Mesenchymal stem cell (in vitro differentiated cells and primary cell): ENCODE results near the gene SAA1.

Experiments
- DNase-seq: peaks from one replicate; pipeline ENCODE4 v3.0.0-alpha.2; 2013
- H2AFZ ChIP-seq: one replicate; pipeline ENCODE4 v1.6.1; 2013; ENCODE audit warnings: low read depth, mild to moderate bottlenecking, control low read depth, inconsistent platforms, low read length, moderate library complexity
- H2AK5ac ChIP-seq: 2 replicates; pipeline ENCODE4 v1.6.1; 2013; ENCODE audit warnings: low read length, moderate library complexity, mild to moderate bottlenecking, inconsistent platforms; ENCODE audit not compliant: severe bottlenecking
- H2BK120ac ChIP-seq: one replicate; pipeline ENCODE4 v1.6.1; 2013; ENCODE audit warnings: low read depth, mild to moderate bottlenecking, inconsistent platforms, low read length, moderate library complexity
- H2BK12ac ChIP-seq, 2 experiments: one replicate each; pipeline ENCODE4 v1.6.1; 2013; ENCODE audit warnings: inconsistent platforms in 2 of 2, low read length in 2 of 2, mild to moderate bottlenecking in 2 of 2, moderate library complexity in 2 of 2, control low read depth in 1 of 2
- H2BK15ac ChIP-seq: one replicate; pipeline ENCODE4 v1.6.1; 2013; ENCODE audit warnings: mild to moderate bottlenecking, low read depth, inconsistent platforms; ENCODE audit not compliant: poor library complexity, severe bottlenecking
- H2BK5ac ChIP-seq: 2 replicates; pipeline ENCODE4 v1.6.1; 2013; ENCODE audit warnings: low read depth, mild to moderate bottlenecking, low read length, control low read depth, inconsistent platforms; ENCODE audit not compliant: poor library complexity, severe bottlenecking
- H3K14ac ChIP-seq, 2 experiments: one replicate each; pipeline ENCODE4 v1.6.1; 2013; ENCODE audit warnings: inconsistent platforms in 2 of 2, low read length in 2 of 2, control low read depth in 1 of 2, mild to moderate bottlenecking in 1 of 2, moderate library complexity in 1 of 2
- H3K18ac ChIP-seq, 2 experiments: one replicate each; pipeline ENCODE4 v1.6.1; 2013; ENCODE audit warnings: inconsistent platforms in 2 of 2, low read length in 2 of 2, control low read depth in 1 of 2, low read depth in 1 of 2, mild to moderate bottlenecking in 1 of 2
- H3K23ac ChIP-seq, 2 experiments: one replicate each; pipeline ENCODE4 v1.6.1; 2013; ENCODE audit warnings: inconsistent platforms in 2 of 2, low read length in 2 of 2, mild to moderate bottlenecking in 2 of 2, moderate library complexity in 2 of 2, control low read depth in 1 of 2
- H3K27ac ChIP-seq: 2 replicates; pipeline ENCODE4 v1.5.1; 2013; ENCODE audit warnings: mild to moderate bottlenecking, moderate library complexity, low read length, control low read depth, inconsistent platforms; ENCODE audit not compliant: poor library complexity, severe bottlenecking
- H3K27me3 ChIP-seq, 2 experiments: 2 replicates each; pipeline versions ENCODE4 v1.6.1 to v1.7.0; 2013; ENCODE audit warnings: low read length in 2 of 2, mild to moderate bottlenecking in 2 of 2, moderate library complexity in 2 of 2, control low read depth in 1 of 2, inconsistent platforms in 1 of 2; ENCODE audit not compliant: control insufficient read depth in 1 of 2, insufficient read depth in 1 of 2
- H3K36me3 ChIP-seq, 2 experiments: 2 replicates each; pipeline versions ENCODE4 v1.6.1 to v1.7.0; 2013; ENCODE audit warnings: low read length in 2 of 2, control low read depth in 1 of 2, inconsistent platforms in 1 of 2, low read depth in 1 of 2, mild to moderate bottlenecking in 1 of 2; ENCODE audit not compliant: insufficient read depth in 2 of 2, control insufficient read depth in 1 of 2
- H3K4ac ChIP-seq, 2 experiments: one replicate each; pipeline ENCODE4 v1.6.1; 2013; ENCODE audit warnings: inconsistent platforms in 2 of 2, low read length in 2 of 2, mild to moderate bottlenecking in 2 of 2, moderate library complexity in 2 of 2, control low read depth in 1 of 2, low read depth in 1 of 2
- H3K4me1 ChIP-seq: 2 replicates; pipeline ENCODE4 v1.6.1; 2013; ENCODE audit warnings: low read depth, low read length, control low read depth; ENCODE audit not compliant: control insufficient read depth, insufficient read depth
- H3K4me2 ChIP-seq: 2 replicates; pipeline ENCODE4 v1.6.1; 2013; ENCODE audit warnings: low read length, mild to moderate bottlenecking, inconsistent platforms; ENCODE audit not compliant: poor library complexity, severe bottlenecking
- H3K4me3 ChIP-seq, 2 experiments: 2 replicates each; pipeline versions ENCODE4 v1.5.1 to v1.7.0; 2013; ENCODE audit warnings: low read length in 2 of 2, mild to moderate bottlenecking in 2 of 2, control low read depth in 1 of 2, low read depth in 1 of 2; ENCODE audit not compliant: insufficient read depth in 1 of 2
- H3K79me1 ChIP-seq: replicated peaks from 2 replicates; pipeline ENCODE4 v1.6.1; 2013; ENCODE audit warnings: mild to moderate bottlenecking, control low read depth, low read length, inconsistent platforms; ENCODE audit not compliant: poor library complexity, severe bottlenecking
- H3K9ac ChIP-seq: 2 replicates; pipeline ENCODE4 v1.7.0; 2013; ENCODE audit warnings: mild to moderate bottlenecking, low read length, moderate library complexity
- H3K9me3 ChIP-seq: 2 replicates; pipeline ENCODE4 v1.7.0; 2013; ENCODE audit warnings: mild to moderate bottlenecking, low read length; ENCODE audit not compliant: control insufficient read depth
- H4K8ac ChIP-seq: one replicate; pipeline ENCODE4 v1.6.1; 2013; ENCODE audit warnings: inconsistent platforms, mild to moderate bottlenecking, low read length, moderate library complexity
- H4K91ac ChIP-seq: one replicate; pipeline ENCODE4 v1.6.1; 2013; ENCODE audit warnings: mild to moderate bottlenecking, low read length, inconsistent platforms
- WGBS: methylation state at CpG from one replicate; pipeline ENCODE4 v1.1.7; 2013; ENCODE audit warnings: mixed read lengths; 5-methylcytosine and 5-hydroxymethylcytosine counted together

Gene SAA1

DNA sequence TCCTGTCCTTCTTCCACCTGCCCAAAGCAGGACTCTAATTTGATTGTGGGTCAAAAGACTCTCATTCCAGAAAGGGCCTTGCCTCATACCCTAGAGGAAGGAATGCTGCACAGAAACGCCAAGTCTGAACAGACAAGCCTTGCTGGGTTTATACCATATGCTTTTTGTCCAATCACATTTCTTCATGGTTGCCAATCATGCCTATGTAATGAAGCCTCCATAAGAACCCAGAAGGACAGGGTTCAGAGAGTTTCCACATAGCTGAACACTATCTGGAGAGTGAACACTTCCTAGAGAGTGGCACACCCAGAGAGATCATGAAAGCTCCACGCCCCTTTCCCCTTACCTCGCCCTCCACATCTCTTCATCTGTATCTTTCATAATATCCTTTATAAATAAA is 12.8 kb upstream of the SAA1 start:
- DNase-seq: no peak
- H2BK15ac ChIP-seq: no peak overlapping the region
- H3K27me3 ChIP-seq: peaks cover 8 to 15% of the 10 kb centered on the region in 2 experiments
- H2BK5ac ChIP-seq: no peak overlapping the region
- no peaks in the 10 kb centered on the region for H3K9me3 ChIP-seq
- H3K4me1 ChIP-seq: no peaks in the 10 kb centered on the region
- no peak overlapping the region for H3K4me3 ChIP-seq
- no peak overlapping the region for H2AK5ac ChIP-seq
- H2BK12ac ChIP-seq: no peak overlapping the region
- no peaks in the 10 kb centered on the region for H3K36me3 ChIP-seq
- H3K79me1 ChIP-seq: no peaks in the 10 kb centered on the region
- no peak overlapping the region for H2AFZ ChIP-seq
- no peak overlapping the region for H4K8ac ChIP-seq
- no peak overlapping the region for H3K14ac ChIP-seq
- no peak overlapping the region for H3K4me2 ChIP-seq
- WGBS: 74% methylated on average over 1 of the region's 3 CpGs
- no peak overlapping the region for H4K91ac ChIP-seq
- no peak overlapping the region for H3K18ac ChIP-seq
- H3K9ac ChIP-seq: no peak overlapping the region
- H3K23ac ChIP-seq: no peak overlapping the region
- H2BK120ac ChIP-seq: no peak overlapping the region
- H3K4ac ChIP-seq: no peak overlapping the region
- no peak overlapping the region for H3K27ac ChIP-seq

- WGBS: 86% methylated on average over 11 of the region's 11 CpGs
- Histone ChIP-seq H3K23ac (no peak overlapping the region), H3K9me3 (no peaks in the 10 kb centered on the region), H3K27ac (no peak overlapping the region), H3K9ac (no peak overlapping the region), H3K4me2 (no peak overlapping the region), H4K8ac (no peak overlapping the region), H2BK120ac (no peak overlapping the region), H3K18ac (no peak overlapping the region), H3K4ac (no peak overlapping the region), H3K14ac (peak overlapping the region in 1 of 2 experiments; percentile 75), H4K91ac (no peak overlapping the region), H3K27me3 (peaks cover 8 to 11% of the 10 kb centered on the region in 2 experiments), H2AK5ac (no peak overlapping the region), H2BK12ac (no peak overlapping the region), H3K4me3 (no peak overlapping the region), H3K4me1 (no peaks in the 10 kb centered on the region), H3K79me1 (no peaks in the 10 kb centered on the region), H2BK5ac (no peak overlapping the region), H2BK15ac (no peak overlapping the region), H3K36me3 (no peaks in the 10 kb centered on the region), H2AFZ (no peak overlapping the region)
- no peak for DNase-seq
These were observed 12.2 kb upstream of the SAA1 start for GRCh38 chr11:18253778-18254338.

- no peaks in the 10 kb centered on the region for H3K9me3 ChIP-seq
- no peaks in the 10 kb centered on the region for H3K79me1 ChIP-seq
- no peak overlapping the region for H2BK15ac ChIP-seq
- no peaks in the 10 kb centered on the region for H3K4me1 ChIP-seq
- H2BK120ac ChIP-seq: no peak overlapping the region
- H4K8ac ChIP-seq: no peak overlapping the region
- no peak overlapping the region for H2AK5ac ChIP-seq
- H3K4me2 ChIP-seq: no peak overlapping the region
- no peaks in the 10 kb centered on the region for H3K36me3 ChIP-seq
- no peak overlapping the region for H4K91ac ChIP-seq
- H3K14ac ChIP-seq: no peak overlapping the region
- peaks cover 9 to 15% of the 10 kb centered on the region in 2 experiments for H3K27me3 ChIP-seq
- H3K9ac ChIP-seq: no peak overlapping the region
- H3K4me3 ChIP-seq: no peak overlapping the region
- no peak overlapping the region for H3K4ac ChIP-seq
- no peak overlapping the region for H2AFZ ChIP-seq
- no peak for DNase-seq
- 30% methylated on average over 2 of the region's 2 CpGs for WGBS
- no peak overlapping the region for H3K27ac ChIP-seq
- no peak overlapping the region for H2BK5ac ChIP-seq
- H2BK12ac ChIP-seq: no peak overlapping the region
- H3K18ac ChIP-seq: no peak overlapping the region
- H3K23ac ChIP-seq: no peak overlapping the region
These were observed 11.2 kb upstream of the SAA1 start for GRCh38 chr11:18254781-18255361.

- no peak overlapping the region for H3K23ac ChIP-seq
- H2BK15ac ChIP-seq: no peak overlapping the region
- no peak overlapping the region for H3K4me3 ChIP-seq
- no peak overlapping the region for H3K14ac ChIP-seq
- H2AFZ ChIP-seq: no peak overlapping the region
- no peaks in the 10 kb centered on the region for H3K36me3 ChIP-seq
- H2BK120ac ChIP-seq: no peak overlapping the region
- H2BK12ac ChIP-seq: no peak overlapping the region
- H3K9ac ChIP-seq: no peak overlapping the region
- DNase-seq: no peak
- H2BK5ac ChIP-seq: no peak overlapping the region
- H2AK5ac ChIP-seq: no peak overlapping the region
- no peak overlapping the region for H3K27ac ChIP-seq
- H3K27me3 ChIP-seq: peaks cover 18 to 25% of the 10 kb centered on the region in 2 experiments
- no peaks in the 10 kb centered on the region for H3K79me1 ChIP-seq
- H4K8ac ChIP-seq: no peak overlapping the region
- peaks cover 1% of the 10 kb centered on the region for H3K4me1 ChIP-seq
- H3K4me2 ChIP-seq: no peak overlapping the region
- no peak overlapping the region for H4K91ac ChIP-seq
- H3K9me3 ChIP-seq: no peaks in the 10 kb centered on the region
- H3K18ac ChIP-seq: no peak overlapping the region
- no peak overlapping the region for H3K4ac ChIP-seq
These were observed 6.8 kb upstream of the SAA1 start for GRCh38 chr11:18259259-18259658.
